Measurements from ENCODE around the gene FHOD3. TPM values are rescaled to one million over a fixed set of nuclear protein-coding genes. Genes with fewer than 3 reads are reported as not detected.

FHOD3 gene
- total and polyA plus RNA-seq, 5 donors from 2014 or later = not detected

- H3K9me3 Mint-ChIP-seq = peaks cover 0 to 3% (median 0%) of the 10 kb centered on the region in 7 donors
- Histone ChIP-seq H3K4me1 (ENCODE audit: control insufficient read depth, insufficient read depth, low read length, poor library complexity, severe bottlenecking) (no peaks in the 10 kb centered on the region), H3K36me3 (ENCODE audit: control insufficient read depth, insufficient read depth, low read length) (no peaks in the 10 kb centered on the region), H3K27ac (ENCODE audit: insufficient read depth, low read length, poor library complexity, severe bottlenecking) (no peak overlapping the region), H3K4me3 (ENCODE audit: low read depth, low read length) (no peak overlapping the region), H3K27me3 (ENCODE audit: control insufficient read depth, insufficient read depth, low read length) (peaks cover 2% of the 10 kb centered on the region), H3K9me3 (ENCODE audit: control insufficient read depth in 2 of 2, low read length in 2 of 2) (no peaks in the 10 kb centered on the region)
- no peaks in the 10 kb centered on the region for H3K4me1 Mint-ChIP-seq
- H3K27ac Mint-ChIP-seq = no peak overlapping the region
- no peaks in the 10 kb centered on the region for H3K27me3 Mint-ChIP-seq
- H3K36me3 Mint-ChIP-seq = no peaks in the 10 kb centered on the region
- ATAC-seq (ENCODE audit: low read depth in 2 of 2) (no peak), DNase-seq (no peak)
- H3K4me3 Mint-ChIP-seq = no peak overlapping the region
Observed at GRCh38 chr18:36450264-36450663, 152.8 kb downstream of the FHOD3 start.

GRCh38 chr18:36451454-36452251 lies 154.1 kb downstream of the FHOD3 start:
- H3K27ac Mint-ChIP-seq = no peak overlapping the region
- ATAC-seq (ENCODE audit: low read depth in 2 of 2) (no peak), DNase-seq (no peak)
- H3K27me3 Mint-ChIP-seq = no peaks in the 10 kb centered on the region
- Histone ChIP-seq H3K4me1 (ENCODE audit: control insufficient read depth, insufficient read depth, low read length, poor library complexity, severe bottlenecking) (no peaks in the 10 kb centered on the region), H3K4me3 (ENCODE audit: low read depth, low read length) (no peak overlapping the region), H3K9me3 (ENCODE audit: control insufficient read depth in 2 of 2, low read length in 2 of 2) (no peaks in the 10 kb centered on the region), H3K27me3 (ENCODE audit: control insufficient read depth, insufficient read depth, low read length) (peaks cover 2% of the 10 kb centered on the region), H3K27ac (ENCODE audit: insufficient read depth, low read length, poor library complexity, severe bottlenecking) (no peak overlapping the region), H3K36me3 (ENCODE audit: control insufficient read depth, insufficient read depth, low read length) (no peaks in the 10 kb centered on the region)
- no peak overlapping the region for H3K4me3 Mint-ChIP-seq
- H3K9me3 Mint-ChIP-seq = peaks cover 0 to 3% (median 0%) of the 10 kb centered on the region in 7 donors
- no peaks in the 10 kb centered on the region for H3K36me3 Mint-ChIP-seq
- H3K4me1 Mint-ChIP-seq = no peaks in the 10 kb centered on the region

- no peak overlapping the region for H3K27ac ChIP-seq (ENCODE audit: insufficient read depth, low read length, poor library complexity, severe bottlenecking)
- Mint-ChIP-seq H3K27me3 (no peaks in the 10 kb centered on the region), H3K36me3 (no peaks in the 10 kb centered on the region), H3K9me3 (peaks cover 0 to 3% (median 0%) of the 10 kb centered on the region in 7 donors), H3K4me3 (no peak overlapping the region), H3K27ac (no peak overlapping the region), H3K4me1 (no peaks in the 10 kb centered on the region)
- no peaks in the 10 kb centered on the region for H3K36me3 ChIP-seq (ENCODE audit: control insufficient read depth, insufficient read depth, low read length)
- peaks cover 2% of the 10 kb centered on the region for H3K27me3 ChIP-seq (ENCODE audit: control insufficient read depth, insufficient read depth, low read length)
- no peaks in the 10 kb centered on the region for H3K9me3 ChIP-seq (ENCODE audit: control insufficient read depth in 2 of 2, low read length in 2 of 2)
- no peaks in the 10 kb centered on the region for H3K4me1 ChIP-seq (ENCODE audit: control insufficient read depth, insufficient read depth, low read length, poor library complexity, severe bottlenecking)
- no peak overlapping the region for H3K4me3 ChIP-seq (ENCODE audit: low read depth, low read length)
- no peak for DNase-seq
- no peak for ATAC-seq (ENCODE audit: low read depth in 2 of 2)
Observed at GRCh38 chr18:36454245-36454644, 156.7 kb downstream of the FHOD3 start.

GRCh38 chr18:36454848-36455458 lies 157.4 kb downstream of the FHOD3 start:
- H3K36me3 Mint-ChIP-seq = no peaks in the 10 kb centered on the region
- H3K27ac Mint-ChIP-seq = no peak overlapping the region
- Histone ChIP-seq H3K27ac (ENCODE audit: insufficient read depth, low read length, poor library complexity, severe bottlenecking) (no peak overlapping the region), H3K36me3 (ENCODE audit: control insufficient read depth, insufficient read depth, low read length) (no peaks in the 10 kb centered on the region), H3K4me3 (ENCODE audit: low read depth, low read length) (no peak overlapping the region), H3K9me3 (ENCODE audit: control insufficient read depth in 2 of 2, low read length in 2 of 2) (no peaks in the 10 kb centered on the region), H3K4me1 (ENCODE audit: control insufficient read depth, insufficient read depth, low read length, poor library complexity, severe bottlenecking) (no peaks in the 10 kb centered on the region), H3K27me3 (ENCODE audit: control insufficient read depth, insufficient read depth, low read length) (peaks cover 2% of the 10 kb centered on the region)
- no peaks in the 10 kb centered on the region for H3K4me1 Mint-ChIP-seq
- no peak for DNase-seq
- peaks cover 0 to 3% (median 0%) of the 10 kb centered on the region in 7 donors for H3K9me3 Mint-ChIP-seq
- H3K4me3 Mint-ChIP-seq = no peak overlapping the region
- no peaks in the 10 kb centered on the region for H3K27me3 Mint-ChIP-seq
- no peak for ATAC-seq (ENCODE audit: low read depth in 2 of 2)

- Histone ChIP-seq H3K27me3 (ENCODE audit: control insufficient read depth, insufficient read depth, low read length) (peaks cover 2% of the 10 kb centered on the region), H3K9me3 (ENCODE audit: control insufficient read depth in 2 of 2, low read length in 2 of 2) (no peaks in the 10 kb centered on the region), H3K4me3 (ENCODE audit: low read depth, low read length) (no peak overlapping the region), H3K27ac (ENCODE audit: insufficient read depth, low read length, poor library complexity, severe bottlenecking) (no peak overlapping the region), H3K36me3 (ENCODE audit: control insufficient read depth, insufficient read depth, low read length) (no peaks in the 10 kb centered on the region), H3K4me1 (ENCODE audit: control insufficient read depth, insufficient read depth, low read length, poor library complexity, severe bottlenecking) (no peaks in the 10 kb centered on the region)
- peaks cover 0 to 2% (median 0%) of the 10 kb centered on the region in 7 donors for H3K9me3 Mint-ChIP-seq
- DNase-seq = no peak
- ATAC-seq (ENCODE audit: low read depth in 2 of 2) = no peak
- no peaks in the 10 kb centered on the region for H3K4me1 Mint-ChIP-seq
- H3K36me3 Mint-ChIP-seq = no peaks in the 10 kb centered on the region
- no peaks in the 10 kb centered on the region for H3K27me3 Mint-ChIP-seq
- H3K4me3 Mint-ChIP-seq = no peak overlapping the region
- no peak overlapping the region for H3K27ac Mint-ChIP-seq
Observed at GRCh38 chr18:36455931-36456330, 158.4 kb downstream of the FHOD3 start.

GRCh38 chr18:36456622-36457021 lies 159.1 kb downstream of the FHOD3 start:
- no peak for DNase-seq
- Histone ChIP-seq H3K9me3 (ENCODE audit: control insufficient read depth in 2 of 2, low read length in 2 of 2) (no peaks in the 10 kb centered on the region), H3K27me3 (ENCODE audit: control insufficient read depth, insufficient read depth, low read length) (peaks cover 2% of the 10 kb centered on the region), H3K36me3 (ENCODE audit: control insufficient read depth, insufficient read depth, low read length) (no peaks in the 10 kb centered on the region), H3K4me1 (ENCODE audit: control insufficient read depth, insufficient read depth, low read length, poor library complexity, severe bottlenecking) (no peaks in the 10 kb centered on the region), H3K4me3 (ENCODE audit: low read depth, low read length) (no peak overlapping the region), H3K27ac (ENCODE audit: insufficient read depth, low read length, poor library complexity, severe bottlenecking) (no peak overlapping the region)
- Mint-ChIP-seq H3K27ac (no peak overlapping the region), H3K4me3 (no peak overlapping the region), H3K27me3 (peaks cover under 1% of the 10 kb centered on the region), H3K36me3 (no peaks in the 10 kb centered on the region), H3K4me1 (no peaks in the 10 kb centered on the region), H3K9me3 (peaks cover 0 to 2% (median 0%) of the 10 kb centered on the region in 7 donors)
- ATAC-seq (ENCODE audit: low read depth in 2 of 2) = no peak

- Mint-ChIP-seq H3K27me3 (peaks cover 10% of the 10 kb centered on the region), H3K27ac (no peak overlapping the region)
- no peak overlapping the region for H3K27ac ChIP-seq (ENCODE audit: insufficient read depth, low read length, poor library complexity, severe bottlenecking)
Observed at GRCh38 chr18:36457683-36458082, 160.2 kb downstream of the FHOD3 start.

GRCh38 chr18:36458306-36458705 lies 160.8 kb downstream of the FHOD3 start:
- Histone ChIP-seq H3K4me3 (ENCODE audit: low read depth, low read length) (no peak overlapping the region), H3K27ac (ENCODE audit: insufficient read depth, low read length, poor library complexity, severe bottlenecking) (no peak overlapping the region), H3K36me3 (ENCODE audit: control insufficient read depth, insufficient read depth, low read length) (no peaks in the 10 kb centered on the region), H3K4me1 (ENCODE audit: control insufficient read depth, insufficient read depth, low read length, poor library complexity, severe bottlenecking) (no peaks in the 10 kb centered on the region), H3K27me3 (ENCODE audit: control insufficient read depth, insufficient read depth, low read length) (peaks cover 2% of the 10 kb centered on the region), H3K9me3 (ENCODE audit: control insufficient read depth in 2 of 2, low read length in 2 of 2) (no peaks in the 10 kb centered on the region)
- Mint-ChIP-seq H3K36me3 (no peaks in the 10 kb centered on the region), H3K9me3 (peaks cover 0 to 2% (median 0%) of the 10 kb centered on the region in 7 donors), H3K27ac (no peak overlapping the region), H3K27me3 (peaks cover 10% of the 10 kb centered on the region), H3K4me1 (no peaks in the 10 kb centered on the region), H3K4me3 (no peak overlapping the region)
- ATAC-seq (ENCODE audit: low read depth in 2 of 2) = no peak
- DNase-seq = no peak

More at GRCh38 chr18:36457683-36458082, 160.2 kb downstream of the FHOD3 start:
- no peak for ATAC-seq (ENCODE audit: low read depth in 2 of 2)
- Mint-ChIP-seq H3K4me1 (no peaks in the 10 kb centered on the region), H3K4me3 (no peak overlapping the region), H3K36me3 (no peaks in the 10 kb centered on the region), H3K9me3 (peaks cover 0 to 2% (median 0%) of the 10 kb centered on the region in 7 donors)
- Histone ChIP-seq H3K4me1 (ENCODE audit: control insufficient read depth, insufficient read depth, low read length, poor library complexity, severe bottlenecking) (no peaks in the 10 kb centered on the region), H3K4me3 (ENCODE audit: low read depth, low read length) (no peak overlapping the region), H3K36me3 (ENCODE audit: control insufficient read depth, insufficient read depth, low read length) (no peaks in the 10 kb centered on the region), H3K27me3 (ENCODE audit: control insufficient read depth, insufficient read depth, low read length) (peaks cover 2% of the 10 kb centered on the region), H3K9me3 (ENCODE audit: control insufficient read depth in 2 of 2, low read length in 2 of 2) (no peaks in the 10 kb centered on the region)
- DNase-seq = no peak
